ENCODE measurements around the gene CIAO3. TPM values are rescaled to one million over a fixed set of nuclear protein-coding genes. Genes with fewer than 3 reads are reported as not detected.
A peak's percentile ranks its signal among the peaks of the same experiment; 100 is the strongest.
"Not testable (repeated sequence)": the region's sequence is repeated elsewhere in the genome, so short reads cannot be mapped to it uniquely, and the experiment has no call there.

CIAO3 gene
- total and polyA plus RNA-seq, 5 donors, result 21.5 to 31.3 (median 23.9) TPM

DNA sequence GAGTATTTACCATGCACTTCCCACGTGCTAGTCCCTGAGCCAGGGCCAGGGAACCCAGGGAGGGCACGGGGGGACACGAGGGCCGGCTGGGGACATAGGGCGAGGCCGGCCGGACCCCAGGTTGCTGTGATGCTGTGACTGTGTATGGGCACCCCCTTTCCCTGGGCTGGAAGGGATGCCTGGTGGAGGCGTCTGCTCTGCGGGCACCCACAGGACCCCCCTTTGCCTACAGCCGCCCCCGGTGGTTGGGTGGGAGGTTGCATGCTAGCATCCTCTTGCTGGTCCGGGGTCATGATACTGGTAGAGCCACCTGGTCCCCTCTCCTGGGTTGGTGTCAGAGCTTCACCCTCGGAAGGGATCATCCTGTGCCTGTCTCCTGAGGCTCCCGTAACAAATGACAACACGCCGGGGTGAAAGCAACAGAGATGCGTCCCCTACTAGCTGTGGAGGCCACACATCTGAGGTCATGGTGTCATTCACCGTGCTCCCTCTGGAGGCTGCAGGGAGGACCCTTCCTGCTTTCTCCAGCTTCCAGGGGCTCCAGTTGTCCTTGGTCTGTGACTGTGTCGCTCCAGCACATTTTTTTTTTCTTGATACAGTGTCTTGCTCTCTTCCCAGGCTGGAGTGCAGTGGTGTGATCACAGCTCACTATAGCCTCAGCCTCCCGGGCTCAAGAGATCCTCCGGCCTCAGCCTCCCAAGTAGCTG, 3.1 kb upstream of the CIAO3 start:
- Histone ChIP-seq H3K4me3 (ENCODE audit: low read length) (no peak overlapping the region), H3K9me3 (ENCODE audit: control insufficient read depth, low read length) (no peaks in the 10 kb centered on the region), H3K27ac (ENCODE audit: low read length) (no peak overlapping the region), H3K4me1 (ENCODE audit: control insufficient read depth, insufficient read depth, low read length) (no peaks in the 10 kb centered on the region), H3K27me3 (ENCODE audit: control insufficient read depth, insufficient read depth) (no peaks in the 10 kb centered on the region)
- intact Hi-C loops (cut with DNase I), result no loop called here
- ATAC-seq (no peak), DNase-seq (peak in 1 of 3 donors; percentile 47)
- 76% methylated on average over 21 of the region's 21 CpGs for WGBS

DNA sequence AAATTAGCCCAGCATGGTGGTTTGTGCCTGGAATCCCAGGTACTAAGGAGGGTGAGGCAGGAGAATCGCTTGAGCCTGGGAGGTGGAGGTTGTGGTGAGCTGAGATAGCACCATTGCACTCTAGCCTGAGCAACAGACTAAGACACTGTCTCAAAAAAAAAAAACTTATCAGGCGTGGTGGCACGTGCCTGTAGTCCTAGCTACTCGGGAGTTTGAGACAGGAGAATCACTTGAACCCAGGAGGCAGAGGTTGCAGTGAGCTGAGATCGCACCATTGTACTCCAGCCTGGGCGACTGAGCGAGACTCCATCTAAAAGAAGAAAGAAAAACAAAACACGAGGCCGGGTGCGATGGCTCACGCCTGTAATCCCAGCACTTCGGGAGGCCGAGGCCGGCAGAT, 2.1 kb upstream of the CIAO3 start:
- H3K27ac ChIP-seq (ENCODE audit: low read length); H3K27me3 ChIP-seq (ENCODE audit: control insufficient read depth, insufficient read depth); H3K4me3 ChIP-seq (ENCODE audit: low read length); ATAC-seq; H3K9me3 ChIP-seq (ENCODE audit: control insufficient read depth, low read length); intact Hi-C loops (cut with DNase I); H3K4me1 ChIP-seq (ENCODE audit: control insufficient read depth, insufficient read depth, low read length): not testable (repeated sequence)
- DNase-seq, result peak in 1 of 3 donors; percentile 30
- 76% methylated on average over 14 of the region's 14 CpGs for WGBS

DNA sequence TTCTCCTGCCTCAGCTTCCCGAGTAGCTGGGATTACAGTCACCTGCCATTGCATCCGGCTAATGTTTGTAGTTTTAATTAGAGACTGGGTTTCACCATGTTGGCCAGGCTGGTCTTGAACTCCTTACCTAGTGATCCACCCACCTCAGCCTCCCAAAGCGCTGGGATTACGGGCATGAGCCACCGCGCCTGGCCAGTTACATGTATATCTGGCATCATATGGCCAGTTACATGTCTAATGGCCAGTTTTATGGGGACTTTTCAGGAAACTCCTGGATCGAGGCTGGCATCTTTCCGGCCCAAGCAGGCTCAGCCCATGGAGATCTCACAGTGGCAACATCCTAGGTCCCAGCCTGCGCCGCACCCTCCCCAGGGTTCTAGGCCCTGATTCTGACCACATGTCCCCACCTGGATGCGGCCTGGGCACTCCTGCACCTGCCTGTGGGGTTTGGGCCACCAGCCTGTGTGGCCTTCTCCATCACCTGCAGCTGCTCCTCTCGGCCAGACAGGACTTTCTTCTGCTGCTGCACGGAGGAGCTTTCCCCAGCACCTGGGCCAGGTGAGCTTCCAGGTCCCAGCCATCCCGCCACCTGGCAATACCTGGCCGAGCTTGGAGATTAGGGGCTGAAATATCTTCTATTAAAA, 1.3 kb upstream of the CIAO3 start:
- DNase-seq (peak in 1 of 3 donors; percentile 46), ATAC-seq (no peak)
- WGBS, result 86% methylated on average over 15 of the region's 15 CpGs
- Histone ChIP-seq H3K4me3 (ENCODE audit: low read length) (no peak overlapping the region), H3K4me1 (ENCODE audit: control insufficient read depth, insufficient read depth, low read length) (no peaks in the 10 kb centered on the region), H3K27me3 (ENCODE audit: control insufficient read depth, insufficient read depth) (no peaks in the 10 kb centered on the region), H3K9me3 (ENCODE audit: control insufficient read depth, low read length) (no peaks in the 10 kb centered on the region), H3K27ac (ENCODE audit: low read length) (no peak overlapping the region)
- intact Hi-C loops (cut with DNase I), result no loop called here

DNA sequence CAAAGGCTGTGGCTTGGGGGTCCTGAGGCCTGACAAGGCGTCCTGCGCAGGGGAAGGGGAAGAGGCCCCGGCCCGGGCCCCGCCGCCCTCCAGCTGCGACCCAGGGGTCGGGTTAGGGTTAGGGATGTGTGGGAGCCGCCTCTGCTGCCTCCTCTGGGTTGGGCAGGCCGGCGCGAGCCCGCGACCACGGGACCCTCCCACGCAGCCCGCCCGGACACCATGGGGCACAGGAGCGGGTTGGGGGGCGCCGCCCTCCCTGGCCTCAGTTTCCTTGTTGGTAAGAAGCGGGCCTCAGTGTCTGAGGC, 386 bp downstream of the CIAO3 start:
- 0% methylated on average over 22 of the region's 22 CpGs for WGBS
- no peaks in the 10 kb centered on the region for H3K27me3 ChIP-seq (ENCODE audit: control insufficient read depth, insufficient read depth)
- ATAC-seq, result peak; percentile 31 to 53
- no peak for DNase-seq
- H3K9me3 ChIP-seq (ENCODE audit: control insufficient read depth, low read length), result no peaks in the 10 kb centered on the region
- no peaks in the 10 kb centered on the region for H3K4me1 ChIP-seq (ENCODE audit: control insufficient read depth, insufficient read depth, low read length)
- intact Hi-C loops (cut with DNase I), result no loop called here
- H3K27ac ChIP-seq (ENCODE audit: low read length), result peak overlapping the region; percentile 20
- H3K4me3 ChIP-seq (ENCODE audit: low read length), result peak overlapping the region; percentile 84

DNA sequence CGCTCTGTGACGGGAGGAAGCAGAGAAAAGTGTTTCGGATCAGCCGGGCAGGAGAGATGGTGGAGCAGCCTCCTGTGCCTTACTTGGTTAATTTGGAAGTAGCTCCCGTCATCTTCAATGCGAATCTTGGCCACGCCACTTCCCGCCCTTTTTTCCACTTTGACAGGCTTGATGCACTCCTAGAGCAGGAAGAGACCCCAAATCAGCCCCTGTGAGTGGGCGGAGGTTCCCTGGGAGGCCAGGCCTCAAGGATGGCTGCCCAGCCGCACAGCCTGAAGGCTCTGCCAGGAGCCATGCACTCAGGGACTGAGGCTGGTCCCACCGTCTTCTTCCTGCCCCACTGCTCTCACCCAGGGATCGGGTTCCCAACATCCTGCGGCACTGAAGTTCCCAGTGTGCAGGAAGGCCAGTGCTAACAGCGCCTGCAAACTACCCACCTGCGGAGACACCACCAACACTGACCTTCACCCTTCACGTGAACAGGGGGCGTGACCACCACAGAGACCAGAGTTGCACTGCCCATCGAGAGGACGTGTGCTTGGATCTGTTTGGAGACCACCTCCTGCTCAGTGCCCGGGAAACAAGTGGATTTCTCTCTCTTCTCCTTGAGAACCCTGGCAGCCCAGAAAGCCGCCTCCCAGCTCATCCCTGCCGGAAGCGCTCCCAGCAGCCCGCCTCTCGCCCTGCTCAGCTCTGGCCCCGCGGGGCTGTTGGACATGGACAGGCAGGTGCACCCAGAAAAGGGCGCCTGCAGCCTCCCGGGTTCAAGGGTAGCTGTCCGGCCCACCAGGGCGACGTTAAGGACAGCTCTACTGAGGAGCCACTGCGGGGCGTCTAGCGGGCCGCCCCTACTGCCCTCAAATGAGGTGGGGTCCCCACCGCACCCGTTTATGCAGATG, 988 bp downstream of the CIAO3 start:
- Histone ChIP-seq H3K4me1 (ENCODE audit: control insufficient read depth, insufficient read depth, low read length) (no peaks in the 10 kb centered on the region), H3K4me3 (ENCODE audit: low read length) (peak overlapping the region; percentile 84), H3K9me3 (ENCODE audit: control insufficient read depth, low read length) (no peaks in the 10 kb centered on the region), H3K27ac (ENCODE audit: low read length) (no peak overlapping the region), H3K27me3 (ENCODE audit: control insufficient read depth, insufficient read depth) (no peaks in the 10 kb centered on the region)
- DNase-seq (peak in 1 of 3 donors; percentile 54), ATAC-seq (peak in 1 of 2 donors; percentile 1)
- intact Hi-C loops (cut with DNase I), result no loop called here
- WGBS, result 45% methylated on average over 38 of the region's 38 CpGs

DNA sequence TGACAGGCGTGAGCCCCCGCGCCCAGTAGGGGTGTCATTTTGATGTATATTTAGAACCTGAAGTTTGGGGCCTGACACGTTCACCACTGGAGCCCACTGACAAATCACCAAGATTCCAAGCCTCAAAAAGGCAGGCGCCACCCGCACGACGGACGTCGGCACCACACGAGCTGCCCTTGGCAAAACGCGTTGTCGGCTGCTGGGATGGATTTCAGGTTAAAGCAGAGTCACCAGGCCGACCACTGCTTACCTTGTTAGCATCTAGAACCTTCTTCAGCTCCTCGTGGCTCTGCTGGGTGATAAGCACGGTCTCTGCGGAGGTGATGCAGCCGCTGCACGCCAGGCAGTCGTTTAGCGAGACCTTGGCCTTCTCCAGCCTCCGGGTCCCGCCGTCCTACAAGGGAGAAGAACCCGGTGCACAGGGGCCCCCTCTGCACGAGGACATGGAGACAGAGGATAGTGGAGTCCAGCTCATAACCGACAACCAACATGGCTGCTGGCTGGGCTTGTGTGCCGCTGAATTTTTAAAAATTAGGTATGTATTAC, 3.8 kb downstream of the CIAO3 start:
- Histone ChIP-seq H3K27me3 (ENCODE audit: control insufficient read depth, insufficient read depth) (no peaks in the 10 kb centered on the region), H3K4me1 (ENCODE audit: control insufficient read depth, insufficient read depth, low read length) (no peaks in the 10 kb centered on the region), H3K4me3 (ENCODE audit: low read length) (no peak overlapping the region), H3K27ac (ENCODE audit: low read length) (no peak overlapping the region), H3K9me3 (ENCODE audit: control insufficient read depth, low read length) (no peaks in the 10 kb centered on the region)
- ATAC-seq, result no peak
- intact Hi-C loops (cut with DNase I), result no loop called here
- DNase-seq, result peak in 1 of 3 donors; percentile 37
- 94% methylated on average over 29 of the region's 29 CpGs for WGBS

DNA sequence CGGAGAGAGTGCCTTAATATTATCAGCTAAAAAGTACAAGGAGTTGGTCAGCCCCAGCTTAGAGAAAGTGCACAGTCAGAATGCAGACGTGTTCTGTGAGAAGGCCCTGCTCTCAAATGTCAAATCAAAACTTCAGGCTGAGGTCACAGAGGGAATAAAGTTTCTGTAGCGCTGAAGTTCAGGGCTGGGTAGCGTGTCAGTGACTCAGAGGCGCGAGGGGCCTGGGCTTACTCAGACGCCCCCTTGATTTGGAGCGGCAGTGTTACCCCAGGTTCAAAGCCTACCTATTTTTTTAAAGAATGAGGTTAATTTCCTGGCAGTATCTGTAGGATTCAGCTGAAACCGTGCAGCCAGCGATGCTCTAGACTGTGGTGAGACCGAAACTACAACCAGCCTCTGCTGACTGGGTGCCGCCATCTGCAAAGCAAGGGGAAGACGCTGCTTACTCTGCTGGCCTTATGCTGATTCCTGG, 4.8 kb downstream of the CIAO3 start:
- no peaks in the 10 kb centered on the region for H3K4me1 ChIP-seq (ENCODE audit: control insufficient read depth, insufficient read depth, low read length)
- ATAC-seq (no peak), DNase-seq (no peak)
- H3K27me3 ChIP-seq (ENCODE audit: control insufficient read depth, insufficient read depth), result no peaks in the 10 kb centered on the region
- H3K27ac ChIP-seq (ENCODE audit: low read length), result no peak overlapping the region
- 90% methylated on average over 13 of the region's 13 CpGs for WGBS
- no peak overlapping the region for H3K4me3 ChIP-seq (ENCODE audit: low read length)
- intact Hi-C loops (cut with DNase I), result no loop called here
- no peaks in the 10 kb centered on the region for H3K9me3 ChIP-seq (ENCODE audit: control insufficient read depth, low read length)

DNA sequence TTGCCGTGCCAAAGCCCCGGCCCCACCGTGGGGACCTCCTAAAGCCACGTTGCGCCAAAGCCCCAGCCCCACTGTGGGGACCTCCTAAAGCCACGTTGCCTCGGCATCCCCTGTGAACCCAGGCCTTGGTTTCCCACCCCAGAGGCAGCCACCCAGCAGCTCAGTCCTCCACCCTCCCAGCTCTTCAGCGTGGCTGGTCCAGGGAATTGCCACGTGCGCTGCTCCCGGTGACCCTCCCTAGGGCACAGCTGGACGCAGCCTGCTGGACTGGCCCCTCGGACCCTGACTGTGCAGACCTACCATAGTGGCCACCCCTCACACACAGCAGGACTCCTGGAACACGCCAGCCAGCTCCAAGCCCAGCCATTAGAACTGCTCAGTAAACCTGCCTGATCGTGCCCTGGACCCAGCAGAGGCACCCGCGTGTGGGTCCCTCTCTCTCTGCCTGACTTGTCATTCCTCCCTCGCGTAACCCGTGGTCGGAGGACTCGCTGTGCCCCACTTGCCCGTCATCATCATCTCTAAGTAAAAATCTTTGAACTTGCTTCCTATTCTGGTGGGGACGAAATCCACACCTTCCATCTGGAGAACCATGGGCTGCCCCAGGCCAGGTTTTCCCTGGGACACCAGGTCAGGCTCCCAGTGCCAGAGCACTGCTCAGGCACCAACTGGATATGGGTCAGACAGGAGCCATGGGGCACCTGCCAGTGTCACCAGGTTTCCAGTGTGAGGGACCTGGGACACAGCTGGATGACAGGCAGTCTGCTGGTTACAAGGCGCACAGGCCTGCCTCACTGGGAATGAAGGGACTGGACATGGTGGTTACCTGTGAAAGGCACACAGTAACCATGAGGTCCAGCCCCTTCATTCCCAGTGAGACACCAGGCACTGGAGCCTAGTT, 5.6 kb downstream of the CIAO3 start:
- 93% methylated on average over 25 of the region's 25 CpGs for WGBS
- DNase-seq, result peak in 1 of 3 donors; percentile 29
- Histone ChIP-seq H3K4me3 (ENCODE audit: low read length) (no peak overlapping the region), H3K4me1 (ENCODE audit: control insufficient read depth, insufficient read depth, low read length) (no peaks in the 10 kb centered on the region), H3K27ac (ENCODE audit: low read length) (no peak overlapping the region), H3K27me3 (ENCODE audit: control insufficient read depth, insufficient read depth) (no peaks in the 10 kb centered on the region), H3K9me3 (ENCODE audit: control insufficient read depth, low read length) (no peaks in the 10 kb centered on the region)
- intact Hi-C loops (cut with DNase I), result no loop called here
- ATAC-seq, result no peak

DNA sequence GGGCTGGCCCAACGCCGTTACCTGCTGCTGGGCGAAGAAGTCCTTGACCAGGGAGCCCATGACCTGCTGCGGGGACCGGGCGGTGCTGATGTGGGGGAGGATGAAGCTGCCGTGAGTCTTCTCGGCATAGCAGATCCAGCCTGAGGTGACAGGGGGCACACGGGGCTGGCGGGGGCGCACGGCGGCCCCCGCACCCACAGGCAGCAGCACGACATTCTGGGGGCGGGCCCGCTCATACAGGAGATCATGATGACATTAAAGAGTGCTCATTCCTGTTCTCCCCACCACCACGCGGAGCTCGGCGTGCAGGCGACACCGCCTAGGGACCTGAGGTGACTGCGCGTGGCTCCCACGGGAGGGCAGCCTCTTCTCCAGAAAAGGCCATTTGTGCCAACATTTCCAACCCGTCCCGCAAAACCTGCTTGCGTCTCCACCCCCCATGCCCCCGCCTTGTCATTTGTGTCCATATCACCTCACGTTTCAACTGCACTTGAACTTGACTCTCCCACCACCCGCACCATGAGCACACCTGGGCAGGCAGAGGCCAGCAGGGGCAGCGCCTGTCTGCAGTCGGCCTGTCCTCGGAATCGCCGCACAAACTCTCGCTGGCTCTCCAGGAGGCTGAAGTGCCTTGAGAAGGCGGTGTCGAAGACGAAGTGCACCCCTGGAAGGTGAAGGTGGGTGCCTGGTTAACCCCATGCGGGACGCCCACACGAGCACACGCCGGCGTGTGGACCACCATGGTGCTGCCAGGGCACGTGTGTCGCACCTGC, 6.4 kb downstream of the CIAO3 start:
- Histone ChIP-seq H3K27me3 (ENCODE audit: control insufficient read depth, insufficient read depth) (no peaks in the 10 kb centered on the region), H3K27ac (ENCODE audit: low read length) (no peak overlapping the region), H3K9me3 (ENCODE audit: control insufficient read depth, low read length) (no peaks in the 10 kb centered on the region), H3K4me3 (ENCODE audit: low read length) (no peak overlapping the region), H3K4me1 (ENCODE audit: control insufficient read depth, insufficient read depth, low read length) (no peaks in the 10 kb centered on the region)
- intact Hi-C loops (cut with DNase I), result no loop called here
- no peak for ATAC-seq
- peak in 1 of 3 donors; percentile 48 for DNase-seq
- 89% methylated on average over 49 of the region's 49 CpGs for WGBS
